Measurements from ENCODE around the gene ZNF804B.

GRCh38 chr7:89053130-89053529 is 293.6 kb downstream of the ZNF804B start:
- TF ChIP-seq, protein P1, sequence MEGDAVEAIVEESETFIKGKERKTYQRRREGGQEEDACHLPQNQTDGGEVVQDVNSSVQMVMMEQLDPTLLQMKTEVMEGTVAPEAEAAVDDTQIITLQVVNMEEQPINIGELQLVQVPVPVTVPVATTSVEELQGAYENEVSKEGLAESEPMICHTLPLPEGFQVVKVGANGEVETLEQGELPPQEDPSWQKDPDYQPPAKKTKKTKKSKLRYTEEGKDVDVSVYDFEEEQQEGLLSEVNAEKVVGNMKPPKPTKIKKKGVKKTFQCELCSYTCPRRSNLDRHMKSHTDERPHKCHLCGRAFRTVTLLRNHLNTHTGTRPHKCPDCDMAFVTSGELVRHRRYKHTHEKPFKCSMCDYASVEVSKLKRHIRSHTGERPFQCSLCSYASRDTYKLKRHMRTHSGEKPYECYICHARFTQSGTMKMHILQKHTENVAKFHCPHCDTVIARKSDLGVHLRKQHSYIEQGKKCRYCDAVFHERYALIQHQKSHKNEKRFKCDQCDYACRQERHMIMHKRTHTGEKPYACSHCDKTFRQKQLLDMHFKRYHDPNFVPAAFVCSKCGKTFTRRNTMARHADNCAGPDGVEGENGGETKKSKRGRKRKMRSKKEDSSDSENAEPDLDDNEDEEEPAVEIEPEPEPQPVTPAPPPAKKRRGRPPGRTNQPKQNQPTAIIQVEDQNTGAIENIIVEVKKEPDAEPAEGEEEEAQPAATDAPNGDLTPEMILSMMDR (IDR thresholded peaks at IDR 0.05), result no peak
- no peak for TF ChIP-seq POLR2A (IDR thresholded peaks at IDR 0.05)

Data from right lobe of liver (tissue), 4 donors.